ENCODE data around the gene GIT1. TPM values are rescaled to one million over a fixed set of nuclear protein-coding genes. Genes with fewer than 3 reads are reported as not detected.
A peak's percentile ranks its signal among the peaks of the same experiment; 100 is the strongest.

GIT1 gene
- total and polyA plus RNA-seq, 2 experiments from 2014 or later: 37.5 to 52.1 TPM

- no peaks in the 10 kb centered on the region for H3K9me3 ChIP-seq (ENCODE audit: low read depth)
- no peaks in the 10 kb centered on the region for H3K36me3 ChIP-seq
- H3K27ac ChIP-seq: peak overlapping the region; percentile 13
- DNase-seq (ENCODE audit: low read depth in 1 of 2, low spot score in 1 of 2): peak; percentile 65 to 78
- TF ChIP-seq, protein P1, sequence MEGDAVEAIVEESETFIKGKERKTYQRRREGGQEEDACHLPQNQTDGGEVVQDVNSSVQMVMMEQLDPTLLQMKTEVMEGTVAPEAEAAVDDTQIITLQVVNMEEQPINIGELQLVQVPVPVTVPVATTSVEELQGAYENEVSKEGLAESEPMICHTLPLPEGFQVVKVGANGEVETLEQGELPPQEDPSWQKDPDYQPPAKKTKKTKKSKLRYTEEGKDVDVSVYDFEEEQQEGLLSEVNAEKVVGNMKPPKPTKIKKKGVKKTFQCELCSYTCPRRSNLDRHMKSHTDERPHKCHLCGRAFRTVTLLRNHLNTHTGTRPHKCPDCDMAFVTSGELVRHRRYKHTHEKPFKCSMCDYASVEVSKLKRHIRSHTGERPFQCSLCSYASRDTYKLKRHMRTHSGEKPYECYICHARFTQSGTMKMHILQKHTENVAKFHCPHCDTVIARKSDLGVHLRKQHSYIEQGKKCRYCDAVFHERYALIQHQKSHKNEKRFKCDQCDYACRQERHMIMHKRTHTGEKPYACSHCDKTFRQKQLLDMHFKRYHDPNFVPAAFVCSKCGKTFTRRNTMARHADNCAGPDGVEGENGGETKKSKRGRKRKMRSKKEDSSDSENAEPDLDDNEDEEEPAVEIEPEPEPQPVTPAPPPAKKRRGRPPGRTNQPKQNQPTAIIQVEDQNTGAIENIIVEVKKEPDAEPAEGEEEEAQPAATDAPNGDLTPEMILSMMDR (IDR thresholded peaks at IDR 0.05; ENCODE audit: low read depth, low read length): peak; percentile 71
- H3K4me3 ChIP-seq: no peak overlapping the region
- peaks cover 13% of the 10 kb centered on the region for H3K27me3 ChIP-seq
- H3K4me1 ChIP-seq (ENCODE audit: low read depth): peaks cover 46% of the 10 kb centered on the region
Measured at GRCh38 chr17:29617481-29618271, 28.2 kb upstream of the GIT1 start.

DNA sequence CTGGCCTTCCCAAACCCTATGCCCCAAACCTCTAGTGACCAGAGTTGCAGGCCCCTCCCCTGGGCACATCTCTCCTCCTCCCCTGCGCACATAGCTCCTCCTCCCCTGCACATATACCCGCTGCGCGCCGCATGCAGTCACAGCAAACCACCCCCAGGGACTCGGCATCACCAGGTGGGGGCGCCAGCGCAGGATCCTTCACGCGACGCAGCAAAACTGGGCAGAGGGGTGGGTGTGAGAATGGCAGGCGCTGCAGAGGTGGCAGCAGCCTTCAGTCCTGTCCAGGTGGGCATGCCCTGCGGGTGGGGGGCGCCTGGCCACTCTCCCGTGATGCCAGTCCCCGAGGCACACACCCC is 27.7 kb upstream of the GIT1 start:
- H3K27ac ChIP-seq: no peak overlapping the region
- H3K27me3 ChIP-seq: peaks cover 13% of the 10 kb centered on the region
- peaks cover 45% of the 10 kb centered on the region for H3K4me1 ChIP-seq (ENCODE audit: low read depth)
- DNase-seq (ENCODE audit: low read depth in 1 of 2, low spot score in 1 of 2): peak; percentile 71 to 83
- TF ChIP-seq, protein P1 (IDR thresholded peaks at IDR 0.05; ENCODE audit: low read depth, low read length): peak; percentile 73
- no peaks in the 10 kb centered on the region for H3K36me3 ChIP-seq
- H3K9me3 ChIP-seq (ENCODE audit: low read depth): no peaks in the 10 kb centered on the region
- H3K4me3 ChIP-seq: no peak overlapping the region

- H3K27me3 ChIP-seq: peaks cover 13% of the 10 kb centered on the region
- no peak overlapping the region for H3K27ac ChIP-seq
- H3K4me1 ChIP-seq (ENCODE audit: low read depth): peaks cover 39% of the 10 kb centered on the region
- H3K4me3 ChIP-seq: no peak overlapping the region
- TF ChIP-seq, protein P1 (IDR thresholded peaks at IDR 0.05; ENCODE audit: low read depth, low read length): no peak
- no peak for DNase-seq (ENCODE audit: low read depth in 1 of 2, low spot score in 1 of 2)
- no peaks in the 10 kb centered on the region for H3K36me3 ChIP-seq
- no peaks in the 10 kb centered on the region for H3K9me3 ChIP-seq (ENCODE audit: low read depth)
Measured at GRCh38 chr17:29616300-29617048, 27.0 kb upstream of the GIT1 start.

DNA sequence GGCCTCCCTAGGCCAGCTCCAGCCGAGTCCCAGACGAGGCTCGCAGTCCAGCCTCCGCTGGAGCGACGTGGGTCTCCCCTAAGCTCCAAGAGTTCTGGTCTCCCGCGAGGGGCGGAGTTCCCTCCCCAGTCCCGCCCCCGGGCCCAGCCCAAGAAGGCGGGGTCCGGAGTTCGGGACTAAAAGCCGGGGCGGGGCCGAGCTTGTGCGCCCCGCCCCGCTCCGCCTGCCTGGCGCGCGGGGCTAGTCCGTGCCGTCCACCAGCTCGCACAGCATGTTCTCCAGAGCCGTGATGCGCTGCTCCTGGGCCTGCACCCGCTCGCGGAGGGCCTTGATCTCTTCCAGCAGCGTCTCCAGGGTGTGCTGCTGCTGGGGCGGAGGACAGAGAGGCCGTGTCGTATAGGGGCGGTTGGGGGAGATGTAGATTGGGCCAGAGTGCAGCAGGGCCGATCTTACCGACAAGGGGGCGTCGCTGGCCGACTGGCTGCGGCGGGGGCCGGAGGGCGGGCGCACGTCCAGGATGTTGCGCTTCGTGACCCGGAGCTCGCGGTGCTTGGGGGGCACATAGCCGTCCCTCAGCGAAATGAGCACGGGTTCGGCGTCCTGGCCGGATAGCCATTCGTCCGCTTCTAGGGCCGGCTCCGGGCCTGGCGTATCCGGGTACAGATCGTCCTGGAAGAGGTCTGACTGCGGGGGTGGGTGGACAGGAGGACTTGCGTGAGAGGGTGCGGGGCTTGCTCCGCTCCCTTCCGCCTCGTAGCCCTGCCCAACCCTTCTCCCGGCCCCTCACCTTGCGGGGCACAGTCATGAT is 26.2 kb upstream of the GIT1 start:
- no peak overlapping the region for H3K27ac ChIP-seq
- DNase-seq (ENCODE audit: low read depth in 1 of 2, low spot score in 1 of 2): peak; percentile 89 to 92
- H3K27me3 ChIP-seq: peaks cover 13% of the 10 kb centered on the region
- H3K36me3 ChIP-seq: no peaks in the 10 kb centered on the region
- TF ChIP-seq, protein P1 (IDR thresholded peaks at IDR 0.05; ENCODE audit: low read depth, low read length): no peak
- no peaks in the 10 kb centered on the region for H3K9me3 ChIP-seq (ENCODE audit: low read depth)
- H3K4me3 ChIP-seq: no peak overlapping the region
- peaks cover 34% of the 10 kb centered on the region for H3K4me1 ChIP-seq (ENCODE audit: low read depth)

- no peak for DNase-seq (ENCODE audit: low read depth in 1 of 2, low spot score in 1 of 2)
- Histone ChIP-seq H3K4me3 (no peak overlapping the region), H3K27me3 (peaks cover 13% of the 10 kb centered on the region), H3K27ac (no peak overlapping the region), H3K36me3 (no peaks in the 10 kb centered on the region), H3K4me1 (ENCODE audit: low read depth) (peaks cover 27% of the 10 kb centered on the region), H3K9me3 (ENCODE audit: low read depth) (no peaks in the 10 kb centered on the region)
- TF ChIP-seq, protein P1 (IDR thresholded peaks at IDR 0.05; ENCODE audit: low read depth, low read length): no peak
Measured at GRCh38 chr17:29615048-29615385, 25.6 kb upstream of the GIT1 start.
